GM18861 (cell line): ENCODE results near the gene PCP4.

Source experiments
- ATAC-seq: cut with Tn5 transposase; IDR thresholded peaks from one replicate; pipeline ENCODE4 v1.9.1; 2021; ENCODE audit not compliant: unreplicated experiment

PCP4 gene

DNA sequence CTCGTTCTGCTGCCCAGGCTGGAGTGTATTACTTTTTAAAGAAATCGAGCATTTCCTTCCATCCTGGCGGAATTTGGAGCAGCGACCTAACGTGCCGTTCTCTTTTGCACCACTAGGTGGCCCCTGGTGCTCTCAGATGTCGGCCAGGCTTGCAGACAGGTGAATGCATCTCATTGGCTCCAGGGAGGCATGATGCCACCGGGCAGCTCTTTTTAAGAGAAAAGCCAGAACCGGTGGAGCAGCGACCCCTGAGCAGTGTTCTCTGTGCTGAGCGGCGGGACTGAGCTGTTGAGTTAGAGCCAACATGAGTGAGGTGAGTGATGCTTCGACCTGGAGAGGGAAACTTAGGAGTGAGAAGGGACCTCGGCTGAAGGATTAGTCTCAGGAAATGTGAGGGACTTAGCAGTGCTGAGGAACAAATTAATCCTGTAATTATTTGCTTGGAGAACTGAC lies at the start of gene PCP4:
TSS of gene PCP4 (plus strand) at position 241 of the 453 bp plus-strand sequence. CDS start at position 305, 64 bp downstream.
- no peak for ATAC-seq

DNA sequence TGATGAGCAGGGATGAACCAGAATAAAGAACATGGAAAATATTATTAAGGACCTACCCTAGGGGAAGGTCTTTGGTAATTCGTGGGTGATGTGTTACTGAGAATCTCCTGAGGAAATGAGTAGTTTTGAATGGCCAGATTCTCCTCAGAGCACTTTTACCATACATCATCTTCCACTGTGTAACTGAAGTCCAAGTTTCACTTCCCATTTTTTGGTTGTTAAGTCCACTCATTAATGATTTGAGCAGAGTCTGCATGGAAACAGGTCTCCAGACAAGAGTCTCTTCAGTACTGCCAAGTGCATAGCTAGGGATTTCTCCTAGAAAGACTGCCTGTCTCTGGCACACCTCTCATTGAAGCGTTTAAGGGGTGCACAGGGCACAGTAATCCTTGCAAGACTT lies 48.7 kb upstream of the PCP4 start:
- ATAC-seq = no peak

DNA sequence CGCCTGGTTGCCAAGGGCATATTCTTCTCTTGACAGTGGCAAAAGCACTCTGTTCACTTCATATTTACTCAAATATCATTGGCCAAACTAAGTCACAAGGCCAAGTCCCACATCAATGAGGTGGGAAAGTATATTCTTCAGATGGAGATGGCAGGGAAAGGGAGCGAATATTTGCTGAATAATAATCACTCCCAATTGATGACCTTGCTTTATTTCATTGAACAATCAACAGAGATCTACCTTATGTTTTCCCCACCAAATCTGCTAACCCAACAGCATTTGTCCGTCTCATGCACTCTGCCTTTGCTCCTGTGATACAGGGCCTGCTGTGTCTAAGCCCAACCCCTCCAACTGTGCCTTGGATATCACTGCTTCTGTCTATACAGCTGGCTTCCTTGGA lies 45.2 kb upstream of the PCP4 start:
- ATAC-seq = no peak

DNA sequence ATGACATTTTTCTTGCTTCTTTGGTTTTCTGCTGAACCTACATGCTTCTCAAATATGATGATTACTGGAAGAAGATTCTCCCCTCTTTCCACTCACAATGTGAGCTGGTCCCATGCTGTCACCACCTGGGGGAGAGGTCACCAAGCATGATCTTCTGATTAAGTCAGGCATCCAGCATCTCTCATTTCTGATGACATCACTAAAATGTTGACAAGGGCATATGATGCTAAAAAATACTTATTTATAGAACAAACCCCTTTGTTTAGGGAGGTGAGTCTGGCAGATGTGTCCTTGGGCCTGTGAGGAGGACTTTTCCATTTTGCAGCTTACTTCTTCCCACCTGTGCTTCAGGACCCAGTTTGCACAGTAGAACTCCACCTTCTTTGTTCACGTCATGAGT lies 42.0 kb upstream of the PCP4 start:
- no peak for ATAC-seq

DNA sequence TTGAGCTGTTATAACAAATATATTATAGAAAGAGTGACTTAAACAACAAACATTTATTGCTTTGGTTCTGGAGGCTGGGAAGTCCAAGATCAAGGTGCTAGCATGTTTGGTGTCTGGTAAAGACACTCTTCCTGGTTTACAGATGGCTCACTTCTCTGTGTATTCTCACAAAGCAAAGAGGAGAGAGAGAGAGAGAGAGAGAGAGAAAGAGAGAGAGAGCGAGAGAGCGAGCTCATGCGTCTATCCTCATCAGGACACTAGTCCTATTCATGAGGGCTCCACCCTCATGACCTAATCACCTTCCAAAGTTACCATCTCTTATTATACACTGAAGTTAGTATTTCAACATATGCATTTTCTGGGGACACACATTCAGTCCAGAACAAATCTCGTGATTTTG lies 32.7 kb upstream of the PCP4 start:
- no peak for ATAC-seq

DNA sequence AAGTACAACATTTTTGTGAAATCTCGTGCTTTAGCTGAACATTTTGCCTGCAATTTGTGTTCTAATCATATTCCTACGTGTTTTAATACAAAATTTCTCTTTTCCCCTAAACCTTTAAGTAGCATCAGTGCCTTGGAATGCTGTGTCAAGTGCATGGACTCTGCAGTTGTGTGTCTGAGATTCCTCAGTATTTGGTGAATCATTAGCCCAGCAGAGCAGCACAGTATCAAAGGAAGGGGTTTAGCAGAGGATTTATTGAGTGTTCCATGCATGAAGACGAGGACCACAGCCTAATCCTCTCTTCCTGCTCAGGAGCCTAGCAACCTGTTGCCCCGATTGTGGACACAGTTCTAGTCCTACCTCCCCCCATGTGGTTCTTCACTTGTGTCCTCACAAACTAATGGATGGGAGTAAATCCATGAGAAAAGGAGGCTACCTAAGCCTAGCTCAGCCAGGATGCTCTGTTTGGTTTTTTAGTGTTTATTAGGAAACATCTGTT lies 29.3 kb upstream of the PCP4 start:
- no peak for ATAC-seq

DNA sequence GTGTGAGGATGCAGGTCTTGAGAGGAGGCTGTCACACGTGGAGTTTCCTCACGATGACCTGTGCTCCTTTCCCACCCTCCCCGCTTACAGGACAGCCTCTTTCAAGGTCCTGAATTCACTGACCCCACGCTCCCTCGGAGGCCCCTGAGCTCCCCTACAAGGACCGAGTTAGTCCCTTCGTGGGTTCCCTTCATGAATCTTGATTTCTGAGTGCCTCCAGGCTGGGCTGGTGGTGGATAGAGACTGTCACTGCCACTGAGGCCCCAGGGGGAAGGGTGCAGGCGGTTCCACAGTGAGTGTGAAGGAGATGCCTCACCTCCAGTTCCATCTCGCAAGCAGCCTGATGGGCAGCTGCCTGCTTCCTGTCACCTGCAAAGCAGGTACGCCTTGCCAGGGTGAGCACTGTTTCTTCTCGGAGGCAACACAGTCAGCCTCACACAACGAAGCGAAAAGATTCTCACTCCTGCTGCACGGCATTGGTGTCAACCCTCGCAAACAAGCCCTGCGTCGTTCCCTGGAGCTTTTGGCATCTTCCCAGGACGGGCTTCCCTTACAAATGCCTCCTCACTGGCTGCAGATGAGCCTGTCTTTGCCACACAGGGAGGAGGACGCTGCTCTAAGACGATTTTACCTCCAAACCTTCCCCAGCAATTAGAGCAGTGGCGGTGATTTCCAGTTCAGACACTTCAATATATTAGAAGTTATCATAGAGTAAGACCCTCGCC lies 26.7 kb upstream of the PCP4 start:
- ATAC-seq = no peak

DNA sequence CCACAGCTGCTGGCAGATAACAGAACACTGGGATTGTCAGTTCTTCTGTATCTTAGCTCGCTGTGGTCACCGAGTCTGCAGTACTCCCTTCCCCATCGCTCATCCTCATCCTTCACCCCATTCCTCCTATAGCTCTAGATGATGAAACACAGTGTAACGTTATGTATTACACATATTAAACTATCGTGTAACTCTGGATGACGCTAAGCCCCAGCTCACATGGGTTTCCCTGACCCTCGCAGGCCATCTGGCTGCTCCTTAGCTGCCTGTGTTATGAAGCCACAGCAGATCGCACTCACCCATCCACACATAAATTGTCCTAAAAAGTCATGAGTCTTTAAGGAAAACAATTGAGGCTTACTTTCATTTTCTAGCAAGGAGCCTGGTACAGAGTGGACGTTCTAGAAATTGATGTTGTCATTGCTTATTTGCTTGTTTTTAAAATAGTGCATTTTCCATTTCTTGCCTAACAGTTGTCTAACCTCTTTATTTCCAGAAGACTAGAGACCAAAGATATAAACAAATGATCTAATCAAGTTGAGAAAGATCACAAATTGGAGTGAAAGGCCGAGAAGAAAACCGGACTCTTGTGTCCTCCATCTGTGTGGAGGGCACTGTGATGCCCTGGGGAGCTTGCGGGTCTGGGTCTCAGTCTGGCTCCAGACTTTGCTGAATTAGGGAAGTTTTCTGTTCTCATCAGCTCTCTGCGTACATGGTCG lies 24.3 kb upstream of the PCP4 start:
- ATAC-seq = no peak

DNA sequence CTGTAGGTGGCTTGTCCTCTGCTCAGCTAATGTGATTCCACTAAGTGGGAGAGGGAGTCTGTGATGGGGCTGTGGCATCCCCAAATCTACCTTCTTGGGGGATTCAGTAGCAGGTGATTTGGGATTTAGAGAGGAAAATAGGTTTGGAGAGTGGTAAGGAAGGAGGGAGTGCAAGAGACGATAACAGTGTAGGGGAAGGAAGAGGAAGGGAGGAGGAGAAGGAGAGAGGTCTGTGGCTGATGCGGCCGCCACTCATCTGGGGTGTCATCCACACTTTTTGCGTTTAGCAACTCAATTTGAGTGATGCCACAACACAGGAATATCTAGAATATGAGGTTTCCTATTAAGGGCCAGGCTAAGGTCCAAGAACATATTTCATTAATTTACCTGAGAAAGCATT lies 23.8 kb upstream of the PCP4 start:
- ATAC-seq = no peak

DNA sequence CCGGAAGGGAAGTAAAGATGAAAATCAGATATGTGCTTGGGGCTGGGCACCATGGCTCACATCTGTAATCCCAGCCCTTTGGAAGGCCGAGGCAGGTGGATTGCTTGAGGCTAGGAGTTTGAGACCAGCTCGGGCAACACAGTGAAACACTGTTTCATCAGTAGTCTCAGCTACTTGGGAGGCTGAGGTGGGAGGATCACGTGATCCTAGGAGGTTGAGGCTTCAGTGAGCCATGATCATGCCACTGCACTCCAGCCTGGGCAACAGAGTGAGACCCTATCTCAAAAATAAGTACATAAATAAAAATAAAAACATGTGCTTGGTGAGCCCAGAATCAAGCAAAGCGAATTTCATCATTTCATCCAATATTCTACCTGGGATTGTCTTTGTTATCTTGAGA lies 23.3 kb upstream of the PCP4 start:
- no peak for ATAC-seq

DNA sequence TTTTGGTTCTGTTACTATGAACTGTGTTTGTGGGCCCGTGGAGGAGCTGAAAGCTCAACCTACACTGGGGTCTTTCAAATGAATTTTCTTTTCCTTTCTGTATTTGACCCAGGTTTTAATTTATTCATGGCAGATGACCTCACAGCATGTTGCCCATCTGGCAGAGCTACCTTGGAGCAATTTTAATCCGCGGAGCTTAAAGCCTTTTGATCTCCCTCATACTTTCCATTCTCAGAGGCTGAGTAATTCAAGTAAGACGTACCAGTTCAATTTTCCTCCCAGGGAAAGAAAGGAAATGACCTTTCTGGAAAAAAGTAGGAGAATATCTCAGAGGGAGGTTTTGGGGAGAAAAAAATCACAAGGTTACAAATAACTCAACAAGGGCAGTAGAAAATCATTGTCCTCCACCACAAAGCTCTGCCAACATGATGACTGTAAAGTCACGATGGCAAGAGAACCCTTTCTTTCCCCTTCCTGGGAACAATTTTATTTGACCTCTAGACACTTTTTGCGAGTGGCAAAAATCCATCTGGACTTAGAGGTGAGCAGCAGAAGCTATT lies 21.6 kb upstream of the PCP4 start:
- no peak for ATAC-seq

DNA sequence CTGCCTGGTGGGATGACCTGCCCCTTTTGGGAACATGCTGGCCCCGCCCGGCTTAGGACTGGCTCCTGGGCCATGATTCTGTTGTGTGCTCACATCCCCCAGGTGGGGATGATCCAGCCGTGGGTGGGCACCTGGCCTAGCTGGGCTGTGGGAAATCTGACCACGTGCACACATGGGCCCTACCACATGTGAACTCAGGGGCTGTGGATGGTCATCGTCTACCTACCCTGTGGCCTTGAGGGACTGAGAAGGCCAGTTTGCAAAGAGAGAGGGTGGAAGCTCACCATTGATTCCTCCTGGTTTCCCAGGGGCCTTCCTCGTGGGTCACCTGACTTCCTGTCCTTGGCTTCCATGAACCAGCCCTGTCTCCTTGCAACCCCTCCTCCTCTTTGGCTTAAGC lies 19.4 kb upstream of the PCP4 start:
- ATAC-seq = no peak

DNA sequence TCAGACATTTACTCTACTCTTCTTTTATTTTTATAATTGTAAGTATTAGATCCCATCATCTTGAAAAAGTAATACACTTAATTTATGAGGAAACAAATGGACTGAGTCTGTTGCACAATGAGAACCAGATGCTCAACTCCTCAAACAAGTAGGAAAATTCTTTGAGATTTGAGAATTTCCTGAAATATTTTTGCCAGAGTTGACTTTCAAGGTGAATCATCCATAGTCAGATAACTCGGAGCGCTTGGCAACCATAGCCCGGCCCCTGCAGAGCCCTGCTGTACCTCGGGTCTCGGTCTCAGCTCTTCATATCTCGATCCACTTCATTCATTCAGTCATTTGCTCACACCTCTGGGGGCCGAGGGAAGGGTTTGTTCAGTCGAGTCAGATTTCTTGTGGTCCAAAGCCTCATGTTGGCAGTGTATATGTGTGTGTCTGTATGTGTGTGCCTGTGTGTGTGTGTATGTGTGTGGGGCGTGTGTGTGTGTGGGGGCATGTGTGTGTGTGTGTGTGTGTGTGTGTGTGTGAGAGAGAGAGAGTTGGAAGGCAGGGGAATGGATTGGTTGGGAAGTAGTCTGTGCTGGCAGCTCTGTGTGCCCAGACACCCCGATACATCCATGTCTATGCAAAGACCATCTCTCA lies 18.1 kb upstream of the PCP4 start:
- ATAC-seq = no peak

DNA sequence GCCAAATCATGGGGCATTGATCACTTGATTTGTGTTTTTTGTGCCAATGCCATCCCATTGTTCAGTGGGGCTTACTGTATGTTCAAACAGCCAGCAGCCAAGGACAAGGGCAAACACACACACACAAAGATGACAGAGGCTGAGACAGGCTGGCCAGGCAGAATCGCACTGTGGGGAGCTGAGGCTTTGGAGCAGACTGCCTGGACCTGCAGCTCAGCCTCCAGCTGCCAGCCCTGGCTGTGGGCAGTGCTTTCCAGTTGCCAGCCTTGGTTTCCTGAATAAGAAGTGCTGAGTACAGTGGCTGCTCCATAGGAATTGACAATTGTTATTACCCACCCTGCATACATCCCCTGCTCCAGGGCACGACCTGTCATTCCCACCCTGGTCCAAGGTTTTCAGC lies 16.9 kb upstream of the PCP4 start:
- no peak for ATAC-seq

DNA sequence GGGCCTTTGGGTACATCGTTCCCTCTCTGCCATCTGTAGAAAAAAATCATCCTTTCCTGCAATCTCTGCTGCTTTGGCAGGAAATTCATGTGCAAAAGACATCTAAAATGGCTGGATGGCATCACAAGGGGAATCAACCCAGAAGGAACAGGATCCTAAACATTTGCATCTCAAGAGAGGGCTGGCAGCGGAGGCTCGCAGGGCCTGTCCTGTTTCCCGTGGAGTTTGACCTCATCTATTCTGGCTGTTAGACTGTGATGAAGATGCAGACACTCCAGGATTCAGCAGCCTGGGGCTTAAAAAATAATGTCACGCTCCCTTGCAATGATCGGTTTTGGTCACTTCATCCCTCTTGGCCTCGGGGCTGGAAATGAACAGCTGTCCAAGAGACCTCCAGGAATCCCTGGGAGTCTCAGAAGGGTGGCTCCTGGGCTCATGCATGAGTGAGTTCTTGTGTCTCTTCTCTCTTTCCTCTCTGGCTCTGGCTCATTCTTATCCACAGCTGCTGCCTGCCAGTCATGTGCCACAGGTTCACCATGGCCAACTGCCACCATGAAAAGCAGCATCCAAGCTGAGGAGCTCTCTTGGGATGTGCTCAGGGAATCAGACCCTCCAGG lies 16.1 kb upstream of the PCP4 start:
- ATAC-seq = no peak

DNA sequence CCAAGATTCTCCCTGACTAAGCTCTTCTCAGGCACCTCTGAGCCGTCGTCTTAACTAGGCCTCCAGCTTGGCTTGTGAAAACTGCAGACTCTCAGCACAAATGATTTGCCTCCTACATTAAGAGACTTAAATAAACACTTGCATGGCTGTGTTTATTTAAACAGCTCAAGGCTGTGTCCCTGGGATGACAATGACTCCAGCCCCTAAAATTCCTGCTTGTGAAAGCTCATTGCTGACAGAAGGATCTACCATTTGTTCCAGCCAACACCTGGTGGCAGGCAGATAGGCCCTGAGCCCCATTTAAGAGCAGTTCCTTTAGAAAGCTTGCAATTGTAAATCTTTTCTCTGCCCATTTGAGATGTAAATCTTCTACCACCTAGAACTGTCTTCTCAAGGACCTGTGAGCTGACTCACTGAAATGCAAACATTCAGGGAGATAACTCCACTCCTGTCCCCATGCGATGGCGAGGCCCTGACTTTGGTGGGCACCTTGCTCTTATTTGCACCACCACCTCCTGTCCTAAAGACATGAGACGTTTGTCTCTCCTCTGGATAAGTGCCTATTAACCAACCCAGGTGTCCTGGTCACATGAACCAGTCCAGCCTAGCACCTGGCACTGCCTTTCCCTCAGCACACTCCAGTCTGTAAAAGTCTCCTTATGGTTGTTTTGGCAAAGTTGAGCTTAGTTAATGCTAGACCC lies 15.1 kb upstream of the PCP4 start:
- ATAC-seq = no peak

DNA sequence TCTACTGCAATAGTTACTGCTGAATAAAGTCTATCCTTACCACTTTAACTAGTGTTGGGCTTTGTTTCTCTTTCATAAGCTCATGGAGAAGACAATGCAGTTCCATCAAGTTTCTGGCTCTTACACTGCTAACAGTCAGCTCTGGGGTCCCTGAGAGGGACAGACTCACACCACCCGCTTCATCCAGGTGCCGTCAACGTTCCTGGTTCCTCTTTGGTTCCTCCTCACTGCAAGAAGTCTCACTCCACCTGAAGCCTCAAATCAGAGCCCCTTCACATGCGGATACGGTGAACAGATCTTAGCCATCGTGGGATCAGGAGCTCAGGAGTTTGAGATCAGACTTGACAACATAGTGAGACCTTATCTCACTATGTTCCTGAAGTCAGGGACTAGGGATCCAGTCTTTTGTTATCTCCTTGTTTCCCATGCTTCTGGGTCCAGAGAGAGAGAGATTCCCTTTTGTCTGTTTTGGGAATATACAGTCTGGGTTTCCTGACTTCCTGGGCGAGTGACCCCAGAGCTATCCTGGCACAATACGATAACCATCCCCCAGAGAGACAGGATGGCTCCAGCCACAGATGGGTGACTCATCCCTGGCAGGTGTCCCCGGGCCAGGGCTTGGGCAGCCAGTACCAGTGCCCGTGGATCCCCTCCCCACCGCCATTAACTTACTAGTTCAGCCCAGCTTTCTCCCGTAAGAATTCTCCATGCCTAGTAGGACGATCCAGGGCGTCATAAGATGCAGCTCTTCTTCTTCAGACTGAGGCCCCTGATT lies 14.3 kb upstream of the PCP4 start:
- no peak for ATAC-seq

DNA sequence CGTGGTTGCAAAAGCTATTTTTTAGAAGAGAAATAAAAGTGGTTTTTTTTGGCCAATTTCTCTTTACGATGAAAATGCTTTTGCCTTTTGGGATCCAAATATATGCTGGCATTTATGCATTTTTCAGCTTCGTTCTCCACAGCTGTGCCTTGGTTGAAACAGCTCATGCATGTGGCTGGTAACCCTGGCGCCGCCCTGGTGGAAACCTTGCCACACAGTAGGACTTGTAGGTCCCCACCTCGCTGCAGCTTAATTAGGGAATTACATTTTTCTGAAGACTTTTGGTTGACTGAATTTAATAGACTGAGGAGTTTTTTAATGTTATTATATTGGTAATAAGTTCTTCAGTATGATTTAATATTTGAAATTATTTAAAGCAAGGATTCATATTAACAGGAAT lies 12.7 kb upstream of the PCP4 start:
- no peak for ATAC-seq

DNA sequence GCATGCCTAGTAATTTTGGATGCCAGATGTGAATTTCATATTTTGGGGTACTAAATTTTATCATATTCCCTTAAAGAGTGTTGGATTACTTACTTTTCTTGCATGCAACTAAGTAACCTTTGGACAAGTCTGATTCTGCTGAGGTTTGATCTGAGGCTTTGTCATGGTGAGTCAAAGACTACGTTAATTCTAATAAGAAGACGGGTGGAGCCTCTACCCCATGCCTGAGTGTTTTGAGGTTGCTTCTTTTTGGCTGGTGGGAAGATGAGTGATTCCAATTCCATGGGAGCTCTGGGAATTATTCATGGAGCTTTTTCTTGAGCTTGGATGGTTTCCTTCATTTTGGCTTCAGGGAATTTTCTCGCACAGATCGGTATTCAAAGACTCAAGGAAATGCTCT lies 11.6 kb upstream of the PCP4 start:
- no peak for ATAC-seq

DNA sequence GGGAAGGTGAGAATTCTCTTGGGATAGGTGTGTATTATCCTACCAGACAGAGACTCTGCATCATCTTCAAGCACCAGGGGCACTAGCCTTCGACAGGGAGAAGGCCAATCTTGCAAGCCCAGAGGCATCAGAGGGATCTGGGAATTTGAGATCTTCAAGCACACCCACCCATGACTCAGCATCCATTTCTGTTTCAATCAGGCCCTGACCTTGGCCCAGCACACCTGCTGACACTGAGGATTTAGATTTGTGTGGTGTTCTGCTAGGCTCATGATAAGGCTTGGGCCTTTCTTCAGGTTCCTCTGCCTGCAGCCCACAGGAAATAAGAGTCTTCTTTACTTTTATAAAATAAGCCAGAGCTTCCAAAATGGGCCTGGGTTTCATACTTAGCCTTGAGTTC lies 6.6 kb upstream of the PCP4 start:
- no peak for ATAC-seq
